LoVo (cell line): Measurements from ENCODE around the gene CFAP251.
"Not testable (repeated sequence)": the region's sequence is repeated elsewhere in the genome, so short reads cannot be mapped to it uniquely, and the experiment has no call there.

ENCODE experiments used
- DNase-seq: peaks from one replicate; pipeline ENCODE4 v3.0.0-alpha.2; 2016; ENCODE audit warnings: low spot score

CFAP251 gene, protein sequence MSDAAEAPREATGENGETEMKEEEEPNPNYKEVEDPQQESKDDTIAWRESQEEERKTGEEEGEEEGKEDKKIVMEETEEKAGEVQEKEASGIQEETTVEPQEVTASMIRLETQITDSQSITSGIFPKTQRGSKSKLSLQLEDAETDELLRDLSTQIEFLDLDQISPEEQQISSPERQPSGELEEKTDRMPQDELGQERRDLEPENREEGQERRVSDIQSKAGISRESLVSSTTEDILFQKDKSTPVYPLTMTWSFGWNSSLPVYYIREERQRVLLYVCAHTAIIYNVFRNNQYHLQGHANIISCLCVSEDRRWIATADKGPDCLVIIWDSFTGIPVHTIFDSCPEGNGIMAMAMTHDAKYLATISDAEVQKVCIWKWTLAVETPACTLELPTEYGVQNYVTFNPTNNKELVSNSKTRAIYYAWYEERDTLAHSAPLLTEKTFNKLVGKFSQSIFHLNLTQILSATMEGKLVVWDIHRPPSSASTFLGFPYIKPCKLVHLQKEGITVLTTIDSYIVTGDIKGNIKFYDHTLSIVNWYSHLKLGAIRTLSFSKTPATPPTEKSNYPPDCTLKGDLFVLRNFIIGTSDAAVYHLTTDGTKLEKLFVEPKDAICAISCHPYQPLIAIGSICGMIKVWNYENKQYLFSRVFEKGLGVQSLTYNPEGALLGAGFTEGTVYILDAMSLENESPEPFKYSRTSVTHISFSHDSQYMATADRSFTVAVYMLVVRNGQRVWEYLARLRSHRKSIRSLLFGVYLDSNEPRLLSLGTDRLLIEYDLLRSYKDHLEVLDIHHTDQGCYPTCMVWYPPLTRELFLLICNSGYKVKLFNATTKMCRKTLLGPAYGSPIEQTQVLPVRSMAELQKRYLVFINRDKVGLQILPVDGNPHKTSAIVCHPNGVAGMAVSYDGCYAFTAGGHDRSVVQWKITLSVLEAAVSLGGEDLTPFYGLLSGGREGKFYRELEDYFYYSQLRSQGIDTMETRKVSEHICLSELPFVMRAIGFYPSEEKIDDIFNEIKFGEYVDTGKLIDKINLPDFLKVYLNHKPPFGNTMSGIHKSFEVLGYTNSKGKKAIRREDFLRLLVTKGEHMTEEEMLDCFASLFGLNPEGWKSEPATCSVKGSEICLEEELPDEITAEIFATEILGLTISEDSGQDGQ

DNA sequence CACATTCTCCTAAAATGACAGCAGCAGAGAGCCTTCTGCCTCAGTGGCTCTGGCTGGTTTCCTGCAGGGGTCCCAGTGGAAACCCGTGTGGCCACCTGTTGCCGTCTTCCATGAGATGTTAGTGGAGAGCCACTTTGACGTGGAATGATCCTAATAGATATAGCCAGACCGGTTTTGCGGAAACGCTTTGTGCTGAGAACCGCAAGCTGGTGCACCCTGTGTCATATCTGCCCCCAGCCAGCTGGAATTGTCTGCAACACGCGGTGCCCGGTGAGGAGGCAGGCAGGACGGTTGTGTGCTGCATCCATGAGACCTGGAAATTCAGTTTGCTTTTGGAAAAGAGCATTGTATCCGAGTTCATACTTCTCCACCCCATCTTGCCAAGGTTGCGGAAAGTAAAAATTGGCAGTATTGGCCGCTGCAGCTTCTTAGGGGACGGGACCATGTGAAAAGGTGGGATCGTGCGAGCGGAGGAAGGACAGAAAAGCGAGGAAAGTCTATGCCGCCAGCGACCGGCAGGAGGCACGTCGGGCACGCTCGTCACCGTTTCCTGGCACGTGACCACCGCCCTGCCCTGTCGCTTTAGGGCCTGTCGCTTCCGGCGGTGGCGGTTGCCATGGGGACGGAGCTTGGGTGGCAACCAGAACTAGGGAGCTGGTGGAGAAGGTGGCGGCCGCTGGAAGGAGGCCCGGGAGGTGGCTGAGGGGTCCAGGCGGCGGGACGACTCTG lies at the start of gene CFAP251:
TSS of gene CFAP251 (plus strand) at position 643 of the 729 bp plus-strand sequence. CDS start 2,714 bp downstream, outside the sequence.
- DNase-seq = peak; percentile 24

DNA sequence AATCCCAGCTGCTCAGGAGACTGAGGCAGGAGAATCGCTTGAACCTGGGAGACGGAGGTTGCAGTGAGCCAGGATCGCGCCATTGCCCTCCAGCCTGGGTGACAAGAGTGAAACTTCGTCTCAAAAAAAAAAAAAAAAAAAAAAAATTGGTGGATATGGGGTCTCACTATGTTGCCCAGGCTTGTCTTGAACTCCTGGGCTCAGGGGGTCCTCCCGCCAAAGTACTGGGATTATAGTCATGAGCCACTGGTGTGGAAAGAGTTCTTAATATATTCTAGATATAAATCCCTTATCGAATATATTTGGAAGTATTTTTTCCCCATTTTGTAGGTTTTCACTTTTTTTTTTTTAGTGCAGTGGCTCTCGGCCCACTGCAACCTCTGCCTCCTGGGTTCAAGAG lies 49.2 kb upstream of the CFAP251 start:
- DNase-seq = not testable (repeated sequence)

DNA sequence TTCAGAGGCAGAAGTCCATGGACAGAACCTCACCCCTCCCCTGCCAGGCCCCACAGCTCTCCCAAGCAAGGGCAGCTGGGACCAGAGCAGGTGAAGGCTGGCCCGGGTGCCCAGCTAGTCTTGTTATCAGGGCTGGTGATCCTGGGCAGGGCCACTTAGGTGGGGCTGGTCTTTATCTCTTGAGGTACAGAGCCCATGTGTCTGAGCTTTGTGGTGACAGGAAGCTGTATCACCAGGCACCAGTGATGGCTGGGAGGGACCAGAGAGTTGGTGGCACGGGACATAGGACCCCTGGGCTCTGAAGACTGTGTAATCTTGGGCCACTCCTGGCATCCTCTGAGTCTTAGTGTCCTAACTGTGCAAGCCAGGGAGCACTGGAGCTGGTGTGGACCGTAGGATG lies 46.9 kb upstream of the CFAP251 start:
- DNase-seq = no peak

DNA sequence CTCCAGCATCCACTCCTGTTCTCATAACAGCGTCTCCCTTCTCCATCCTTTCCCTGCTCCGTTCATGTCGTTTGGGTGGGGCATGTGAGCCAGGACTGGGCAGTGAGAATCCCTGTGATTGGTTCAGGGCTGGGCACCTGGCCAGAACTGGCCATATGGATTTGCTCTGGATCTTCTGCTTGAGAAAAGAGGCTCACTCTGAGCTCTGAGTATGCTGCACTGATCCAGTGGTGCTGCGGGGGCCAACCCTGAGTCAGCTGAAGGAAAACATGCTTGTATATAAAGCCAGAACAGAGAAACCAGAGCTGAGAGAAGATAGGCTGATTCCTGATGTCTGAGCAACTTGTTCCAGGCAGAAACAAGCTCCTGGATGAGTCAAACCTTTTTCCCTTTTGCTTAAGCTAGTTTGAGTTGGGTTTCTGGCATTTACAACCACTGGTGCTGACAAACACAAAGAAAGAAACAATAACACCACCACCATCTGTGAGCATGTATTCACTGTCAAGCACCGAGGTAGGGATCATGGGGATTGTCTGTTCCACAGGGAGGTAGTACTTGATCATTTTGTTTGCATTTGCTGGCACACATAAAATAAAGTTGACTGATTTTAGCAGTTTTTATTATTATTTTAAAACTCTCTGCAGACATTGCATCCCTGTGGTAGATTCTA lies 45.7 kb upstream of the CFAP251 start:
- no peak for DNase-seq

DNA sequence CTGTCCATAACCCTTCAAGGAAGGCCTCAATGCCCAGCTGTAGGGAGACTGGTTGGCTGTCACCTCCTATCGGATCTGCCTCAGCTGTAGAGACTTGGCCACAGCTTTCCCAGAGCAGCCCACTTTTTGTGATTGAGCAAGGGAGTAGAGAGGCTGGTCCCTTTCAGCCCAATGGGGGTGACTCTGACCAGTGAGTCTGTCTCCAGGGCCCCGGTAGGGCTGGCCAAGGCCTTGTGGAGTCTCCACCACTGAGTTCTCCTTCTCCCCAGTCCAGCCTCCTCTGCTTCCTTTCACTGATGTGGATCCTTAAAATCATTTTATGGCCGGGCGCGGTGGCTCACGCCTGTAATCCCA lies 45.2 kb upstream of the CFAP251 start:
- DNase-seq = no peak

DNA sequence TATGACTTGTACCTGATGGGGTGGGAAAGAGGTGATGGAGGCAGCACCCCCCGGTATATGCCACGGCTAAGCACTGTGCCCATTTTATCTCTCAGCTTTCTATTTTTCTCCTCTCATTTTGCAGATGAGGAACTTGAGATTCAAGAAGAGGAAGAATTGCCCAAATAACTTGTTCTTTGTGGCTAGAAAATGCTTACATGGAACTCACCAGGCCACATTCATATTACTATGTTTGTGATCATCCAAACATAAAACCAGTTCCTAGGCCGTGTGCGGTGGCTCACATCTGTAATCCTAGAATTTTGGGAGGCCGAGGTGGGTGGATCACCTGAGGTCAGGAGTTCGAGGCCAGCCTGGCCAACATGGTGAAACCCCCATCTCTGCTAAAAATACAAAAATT lies 44.3 kb upstream of the CFAP251 start:
- no peak for DNase-seq

DNA sequence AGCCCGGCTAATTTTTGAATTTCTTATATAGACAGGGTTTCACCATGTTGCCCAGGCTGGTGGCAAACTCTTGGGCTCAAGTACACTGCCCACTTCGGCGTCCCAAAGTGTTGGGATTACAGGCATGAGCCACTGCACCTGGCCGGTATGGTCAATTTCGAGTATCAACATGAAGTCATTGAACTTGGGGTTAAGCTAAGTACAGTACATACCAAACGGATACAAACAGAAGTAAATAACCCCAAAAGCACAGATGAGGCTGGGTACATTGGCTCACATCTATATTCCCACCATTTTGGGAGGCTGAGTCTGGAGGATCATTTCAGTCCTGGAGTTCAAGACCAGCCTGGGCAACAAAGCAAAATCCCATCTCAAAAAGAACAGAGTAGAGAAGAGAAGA lies 42.8 kb upstream of the CFAP251 start:
- no peak for DNase-seq

DNA sequence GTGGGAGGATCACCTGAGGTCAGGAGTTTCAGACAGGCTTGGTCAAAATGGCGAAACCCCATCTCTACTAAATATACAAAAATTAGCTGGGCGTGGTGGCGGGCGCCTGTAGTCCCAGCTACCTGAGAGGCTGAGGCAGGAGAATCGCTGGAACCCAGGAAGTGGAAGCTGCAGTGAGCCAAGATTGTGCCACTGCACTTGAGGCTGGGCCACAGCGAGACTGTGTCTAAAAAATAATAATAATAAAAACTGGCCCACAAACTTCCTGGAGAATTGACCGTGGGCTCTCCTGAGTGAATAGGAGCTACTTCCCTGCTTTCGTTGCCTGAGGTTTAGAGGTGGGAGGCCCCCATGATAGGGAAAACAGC lies 42.3 kb upstream of the CFAP251 start:
- DNase-seq = not testable (repeated sequence)

DNA sequence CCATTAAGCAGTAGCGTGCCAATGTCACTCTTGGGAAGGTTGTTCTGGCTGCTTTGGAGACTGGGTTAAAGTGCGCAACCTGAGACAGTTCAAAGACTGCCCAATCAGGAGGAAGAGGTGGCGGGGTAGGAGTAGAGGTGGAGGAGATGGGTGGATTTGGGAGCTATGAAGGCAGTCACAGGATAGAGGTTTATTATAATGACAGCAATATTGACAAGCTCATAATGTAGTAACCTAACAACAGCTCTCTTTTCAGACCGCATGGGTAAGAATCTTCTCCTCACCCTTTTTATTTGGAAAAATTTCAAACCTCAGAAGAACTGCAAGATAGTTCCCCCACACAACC lies 35.1 kb upstream of the CFAP251 start:
- DNase-seq = peak; percentile 20

DNA sequence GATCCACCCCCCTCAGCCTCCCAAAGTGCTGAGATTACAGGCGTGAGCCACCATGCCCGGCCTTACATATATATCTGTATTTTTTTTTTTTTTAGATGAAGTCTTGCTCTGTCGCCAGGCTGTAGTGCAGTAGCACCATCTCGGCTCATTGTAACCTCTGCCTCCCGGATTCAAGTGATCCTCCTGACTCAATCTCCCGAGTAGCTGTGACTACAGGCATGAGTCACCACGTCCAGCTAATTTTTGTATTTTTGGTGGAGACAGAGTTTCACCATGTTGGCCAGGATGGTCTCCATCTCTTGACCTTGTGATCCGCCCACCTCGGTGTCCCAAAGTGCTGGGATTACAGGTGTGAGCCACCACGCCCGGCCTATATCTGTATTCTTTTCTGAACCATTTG lies 33.3 kb upstream of the CFAP251 start:
- not testable (repeated sequence) for DNase-seq

DNA sequence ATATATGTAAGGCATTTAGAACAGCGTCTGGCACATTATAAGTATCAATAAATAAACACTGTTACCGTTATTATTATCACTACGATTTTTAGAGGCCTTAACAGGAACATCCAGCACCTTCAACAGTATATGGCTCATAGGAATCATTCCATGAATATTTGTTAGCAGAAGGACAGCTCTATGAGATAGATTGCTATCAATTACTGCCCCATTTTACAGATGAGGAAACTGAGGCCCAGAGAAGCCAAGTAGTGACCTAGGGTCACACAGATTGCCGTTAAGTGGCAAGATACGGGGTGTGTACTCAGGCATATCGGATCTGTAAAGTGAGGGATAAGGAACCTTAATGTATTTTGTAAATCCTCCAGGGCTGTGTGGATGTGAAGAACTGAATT lies 30.3 kb upstream of the CFAP251 start:
- no peak for DNase-seq

DNA sequence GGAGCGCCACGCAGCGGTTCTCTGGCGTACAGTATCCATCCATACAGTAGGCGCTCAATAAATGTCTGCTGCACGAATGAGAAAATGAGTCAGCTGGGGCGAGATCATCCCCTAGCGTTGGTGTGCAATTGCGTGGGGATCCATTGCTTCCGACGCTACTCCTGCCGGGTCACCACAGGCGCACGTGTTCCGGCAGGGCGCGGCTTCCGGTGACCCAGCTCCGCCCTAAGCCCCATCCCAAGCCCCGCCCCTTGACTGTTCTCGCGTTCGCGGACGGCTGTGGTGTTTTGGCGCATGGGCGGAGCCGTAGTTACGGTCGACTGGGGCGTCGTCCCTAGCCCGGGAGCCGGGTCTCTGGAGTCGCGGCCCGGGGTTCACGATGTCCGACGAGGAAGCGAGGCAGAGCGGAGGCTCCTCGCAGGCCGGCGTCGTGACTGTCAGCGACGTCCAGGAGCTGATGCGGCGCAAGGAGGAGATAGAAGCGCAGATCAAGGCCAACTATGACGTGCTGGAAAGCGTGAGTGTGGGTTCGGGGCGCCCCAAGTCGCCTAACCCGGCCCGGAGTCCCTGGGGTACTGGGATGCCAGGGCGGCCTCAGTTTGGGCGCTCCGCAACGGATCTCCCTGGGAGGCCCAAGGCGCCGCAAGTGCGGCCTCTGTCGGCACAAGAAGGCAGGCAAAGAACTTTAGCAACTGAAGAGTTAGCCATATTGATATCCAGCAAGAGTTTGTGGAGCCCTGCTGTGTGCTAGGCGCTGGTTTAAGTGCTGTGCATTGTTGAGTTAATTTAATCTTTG lies 29.7 kb upstream of the CFAP251 start, which contains the start of gene PSMD9:
TSS of gene PSMD9 (plus strand) at position 313 of the 796 bp plus-strand sequence. CDS start at position 380, 67 bp downstream.
- DNase-seq = peak; percentile 100

DNA sequence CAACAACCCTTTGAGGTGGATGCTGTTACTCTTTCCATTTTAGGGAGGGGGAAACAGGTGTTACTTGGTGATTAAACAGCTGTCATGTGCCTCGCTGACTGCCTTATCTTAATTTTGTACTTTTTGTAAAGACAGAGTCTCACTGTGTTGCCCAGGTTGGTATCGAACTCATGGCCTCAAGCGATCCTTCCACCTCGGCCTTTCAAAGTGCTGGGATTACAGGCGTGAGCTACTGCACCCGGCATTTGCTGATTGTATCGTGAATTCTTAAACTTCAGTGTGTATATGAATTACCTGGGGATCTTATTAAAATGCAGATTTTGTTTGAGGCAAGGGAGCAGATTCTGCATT lies 29.1 kb upstream of the CFAP251 start:
- DNase-seq = no peak

DNA sequence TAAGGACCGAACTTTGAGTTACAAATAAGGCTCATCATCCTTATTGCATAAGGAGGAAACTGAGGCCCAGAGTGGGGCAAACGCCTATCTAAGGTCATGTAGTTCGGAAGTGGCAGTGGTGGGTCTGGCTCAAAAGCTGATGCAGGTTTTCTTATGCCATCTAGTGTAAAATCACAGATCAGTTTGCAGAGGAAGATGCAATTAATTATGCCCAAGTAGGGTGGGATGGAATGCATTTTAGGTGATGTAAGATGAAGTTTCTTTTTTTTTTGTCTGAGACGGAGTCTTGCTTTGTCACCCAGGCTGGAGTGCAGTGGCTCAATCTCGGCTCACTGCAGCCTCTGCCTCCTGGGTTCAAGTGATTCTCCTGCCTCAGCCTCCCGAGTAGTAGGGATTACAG lies 28.7 kb upstream of the CFAP251 start:
- DNase-seq = not testable (repeated sequence)

DNA sequence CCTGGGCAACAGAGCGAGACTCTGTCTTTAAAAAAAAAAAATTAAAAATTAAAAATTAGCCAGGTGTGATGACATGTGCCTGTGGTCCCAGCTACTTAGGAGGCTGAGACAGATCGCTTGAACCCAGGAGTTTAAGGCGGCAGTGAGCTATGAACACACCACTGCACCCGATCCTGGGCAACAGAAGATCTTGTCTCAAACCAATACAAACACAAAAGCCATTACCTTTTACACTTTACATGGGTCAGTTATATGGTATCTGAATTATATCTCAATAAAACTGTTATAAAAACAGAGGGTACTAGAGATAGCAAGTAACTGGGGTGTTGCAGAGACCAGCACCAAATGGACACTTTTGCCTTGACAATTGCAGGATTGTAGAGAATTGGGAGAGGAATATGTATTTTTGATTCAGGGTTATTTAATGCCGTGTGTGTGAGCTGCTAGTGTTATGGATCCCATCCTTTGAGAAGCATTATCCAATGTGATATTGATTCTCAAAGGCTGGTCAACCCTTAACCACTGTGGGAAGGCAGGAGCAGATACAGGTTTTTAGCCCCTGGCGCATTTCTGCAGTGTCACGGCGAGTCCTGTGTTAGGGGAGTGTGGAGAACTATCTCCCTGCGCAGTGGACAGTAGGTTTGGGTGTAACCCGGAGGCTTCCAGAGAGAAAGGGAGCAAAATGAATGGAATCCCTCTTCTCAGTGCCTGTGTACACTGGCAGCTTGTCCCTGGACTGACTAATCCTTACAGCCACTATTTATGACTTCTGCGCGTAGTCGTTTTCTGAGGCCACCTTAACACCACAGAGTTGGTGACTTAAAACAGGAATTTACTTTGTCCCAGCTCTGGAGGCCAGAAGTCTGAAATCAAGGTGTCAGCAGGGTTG lies 25.5 kb upstream of the CFAP251 start:
- DNase-seq = no peak

DNA sequence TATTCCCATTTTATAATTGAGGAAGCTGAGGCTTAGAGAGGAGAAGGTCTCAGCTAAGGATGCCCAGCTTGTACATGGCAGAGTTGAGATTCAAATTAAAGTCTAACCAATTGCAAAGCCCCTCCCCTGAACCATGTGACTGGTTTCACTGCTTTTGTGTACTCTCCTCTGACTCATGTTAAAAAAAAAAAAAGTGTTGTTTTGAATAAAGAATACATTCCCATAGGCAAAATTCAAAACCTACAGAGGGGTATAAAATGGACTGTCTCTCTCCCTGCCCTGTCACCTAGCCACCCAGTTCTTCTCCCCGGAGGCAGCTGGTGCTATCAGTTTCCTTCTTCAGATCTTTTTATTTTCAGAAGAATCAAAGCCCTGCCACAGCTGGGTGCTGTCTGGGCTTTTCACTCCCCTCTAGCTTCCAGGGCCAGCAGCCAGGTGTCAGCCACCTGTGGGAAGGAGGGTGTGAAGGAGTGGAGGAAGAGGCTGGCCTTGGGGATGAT lies 24.4 kb upstream of the CFAP251 start:
- DNase-seq = peak; percentile 53

DNA sequence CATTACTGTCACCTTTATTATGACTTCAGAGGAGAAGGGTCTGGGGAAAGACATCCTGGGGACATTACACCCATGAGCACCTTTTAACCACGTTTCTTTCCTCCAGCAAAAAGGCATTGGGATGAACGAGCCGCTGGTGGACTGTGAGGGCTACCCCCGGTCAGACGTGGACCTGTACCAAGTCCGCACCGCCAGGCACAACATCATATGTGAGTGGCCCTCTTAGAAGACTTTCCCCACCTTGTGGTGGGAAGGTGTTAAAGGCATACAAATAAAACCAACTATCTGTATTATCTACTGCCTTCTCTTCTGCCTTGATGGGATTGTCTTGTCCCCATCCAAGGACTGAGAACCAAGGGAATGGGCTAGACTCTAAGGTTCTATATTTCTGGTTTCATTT lies 23.8 kb upstream of the CFAP251 start:
- DNase-seq = no peak

DNA sequence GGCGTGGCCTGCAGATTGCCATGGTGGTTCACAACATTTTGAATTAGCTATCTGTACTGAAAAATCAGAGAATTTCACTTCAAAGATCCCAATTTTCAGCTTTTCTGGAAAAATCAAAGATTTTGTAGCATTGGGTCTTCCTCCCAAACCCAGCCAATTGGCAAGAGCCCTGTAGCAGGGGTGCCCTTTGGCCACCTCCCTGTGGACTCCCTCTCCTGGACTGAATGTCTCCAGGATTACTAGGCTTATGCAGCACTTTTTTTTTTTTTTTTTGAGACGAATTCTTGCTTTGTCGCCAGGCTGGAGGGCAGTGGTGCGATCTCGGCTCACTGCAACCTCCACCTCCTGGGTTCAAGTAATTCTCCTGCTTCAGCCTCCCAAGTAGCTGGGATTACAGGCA lies 20.1 kb upstream of the CFAP251 start:
- no peak for DNase-seq

DNA sequence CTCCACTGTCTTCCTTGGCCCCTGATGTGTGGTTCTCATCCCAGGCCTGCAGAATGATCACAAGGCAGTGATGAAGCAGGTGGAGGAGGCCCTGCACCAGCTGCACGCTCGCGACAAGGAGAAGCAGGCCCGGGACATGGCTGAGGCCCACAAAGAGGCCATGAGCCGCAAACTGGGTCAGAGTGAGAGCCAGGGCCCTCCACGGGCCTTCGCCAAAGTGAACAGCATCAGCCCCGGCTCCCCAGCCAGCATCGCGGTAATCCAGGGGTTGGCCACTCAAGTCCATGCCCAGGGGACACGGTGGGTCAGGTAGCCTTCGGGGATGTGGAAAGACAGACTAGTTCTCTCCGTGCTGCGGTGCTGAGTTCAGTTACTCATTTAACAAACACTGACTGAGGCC lies 18.8 kb upstream of the CFAP251 start:
- DNase-seq = no peak
